Loucy (cell line): ENCODE measurements around the gene SDR42E2.

ENCODE experiments used
- H2AFZ ChIP-seq: fragments of 200-600 bp; sonication (generic); 2 replicates; pipeline ENCODE4 v1.6.0; 2016; ENCODE audit warnings: antibody characterized with exemption, mild to moderate bottlenecking, low read length, moderate library complexity
- H3F3A ChIP-seq: fragments of 200-600 bp; 2 replicates; pipeline ENCODE4 v1.6.0; 2016; ENCODE audit warnings: antibody characterized with exemption, low read depth, mild to moderate bottlenecking
- H3K27me3 ChIP-seq: fragments of 200-600 bp; sonication (generic); 2 replicates; pipeline ENCODE4 v1.6.1; 2014; ENCODE audit warnings: low read length, mild to moderate bottlenecking; ENCODE audit not compliant: insufficient read depth, poor library complexity, severe bottlenecking
- H3K36me3 ChIP-seq: fragments of 200-600 bp; sonication (generic); 2 replicates; pipeline ENCODE4 v1.6.1; 2016; ENCODE audit warnings: low read length; ENCODE audit not compliant: insufficient read depth
- H3K4me1 ChIP-seq: fragments of 200-600 bp; sonication (generic); 2 replicates; pipeline ENCODE4 v1.5.1; 2014; ENCODE audit warnings: low read length, mild to moderate bottlenecking; ENCODE audit not compliant: insufficient read depth, poor library complexity, severe bottlenecking
- H3K4me2 ChIP-seq: fragments of 200-600 bp; sonication (generic); 2 replicates; pipeline ENCODE4 v1.6.0; 2014; ENCODE audit warnings: antibody characterized with exemption, low read length, low read depth, mild to moderate bottlenecking; ENCODE audit not compliant: poor library complexity, severe bottlenecking
- H3K4me3 ChIP-seq: fragments of 200-600 bp; sonication (generic); 2 replicates; pipeline ENCODE4 v1.5.1; 2014; ENCODE audit warnings: low read length, mild to moderate bottlenecking, mixed read lengths; ENCODE audit not compliant: poor library complexity, severe bottlenecking
- H3K79me2 ChIP-seq: fragments of 200-600 bp; sonication (generic); 2 replicates; pipeline ENCODE4 v1.6.1; 2014; ENCODE audit warnings: low read length; ENCODE audit not compliant: insufficient read depth
- H3K9ac ChIP-seq: fragments of 200-600 bp; sonication (generic); 2 replicates; pipeline ENCODE4 v1.6.0; 2014; ENCODE audit warnings: mild to moderate bottlenecking, low read depth, low read length, moderate library complexity; ENCODE audit not compliant: poor library complexity, severe bottlenecking
- H3K9me2 ChIP-seq: fragments of 200-600 bp; sonication (generic); replicated peaks from 2 replicates; pipeline ENCODE4 v1.6.1; 2016; ENCODE audit warnings: low read depth, low read length, mixed read lengths
- H3K9me3 ChIP-seq: fragments of 200-600 bp; sonication (generic); 2 replicates; pipeline ENCODE4 v1.6.1; 2014; ENCODE audit warnings: mild to moderate bottlenecking, antibody characterized with exemption, low read length, low read depth; ENCODE audit not compliant: insufficient read depth
- H4K20me1 ChIP-seq: fragments of 200-600 bp; sonication (generic); 2 replicates; pipeline ENCODE4 v1.6.0; 2014; ENCODE audit warnings: antibody characterized with exemption, low read length, mild to moderate bottlenecking; ENCODE audit not compliant: insufficient read depth, poor library complexity, severe bottlenecking
- EZH2phosphoT487 ChIP-seq: fragments of 200-600 bp; IDR thresholded peaks from 2 replicates; pipeline ENCODE4 v1.6.1; 2018; ENCODE audit warnings: antibody characterized with exemption, mild to moderate bottlenecking, moderate library complexity, borderline replicate concordance
- TF ChIP-seq, protein P1 (sequence below): fragments of 200-600 bp; sonication (generic); conservative IDR thresholded peaks from 2 replicates; pipeline ENCODE4 v1.5.1; 2014; ENCODE audit warnings: mild to moderate bottlenecking, antibody characterized with exemption, low read length

Gene SDR42E2

DNA sequence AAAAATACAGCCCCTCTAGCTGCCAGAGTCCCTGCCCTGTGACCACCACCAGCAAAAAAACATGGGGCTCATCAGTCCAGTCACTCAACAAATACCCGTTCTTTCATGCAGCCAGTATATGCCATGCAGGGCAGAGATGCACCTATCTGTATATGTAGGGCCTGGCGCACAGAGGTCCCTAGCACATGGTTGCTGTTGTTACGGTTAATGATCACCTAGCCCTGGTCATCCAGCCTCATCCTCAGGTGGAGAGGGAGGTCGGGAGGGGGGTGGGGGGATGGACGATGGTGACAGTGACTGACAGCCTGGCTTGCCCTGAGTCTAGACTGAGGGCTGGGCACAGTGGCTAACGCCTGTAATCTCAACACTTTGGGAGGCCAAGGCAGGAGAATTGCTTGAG lies 1.5 kb downstream of the SDR42E2 start:
- H4K20me1 ChIP-seq, result no peaks in the 10 kb centered on the region
- H3K4me1 ChIP-seq, result no peaks in the 10 kb centered on the region
- no peak overlapping the region for H3K9ac ChIP-seq
- no peaks in the 10 kb centered on the region for H3K36me3 ChIP-seq
- no peak overlapping the region for H3K4me3 ChIP-seq
- no peaks in the 10 kb centered on the region for H3K9me3 ChIP-seq
- H3K27me3 ChIP-seq, result no peaks in the 10 kb centered on the region
- H3F3A ChIP-seq, result no peaks in the 10 kb centered on the region
- no peak for TF ChIP-seq EZH2phosphoT487
- TF ChIP-seq, protein P1, sequence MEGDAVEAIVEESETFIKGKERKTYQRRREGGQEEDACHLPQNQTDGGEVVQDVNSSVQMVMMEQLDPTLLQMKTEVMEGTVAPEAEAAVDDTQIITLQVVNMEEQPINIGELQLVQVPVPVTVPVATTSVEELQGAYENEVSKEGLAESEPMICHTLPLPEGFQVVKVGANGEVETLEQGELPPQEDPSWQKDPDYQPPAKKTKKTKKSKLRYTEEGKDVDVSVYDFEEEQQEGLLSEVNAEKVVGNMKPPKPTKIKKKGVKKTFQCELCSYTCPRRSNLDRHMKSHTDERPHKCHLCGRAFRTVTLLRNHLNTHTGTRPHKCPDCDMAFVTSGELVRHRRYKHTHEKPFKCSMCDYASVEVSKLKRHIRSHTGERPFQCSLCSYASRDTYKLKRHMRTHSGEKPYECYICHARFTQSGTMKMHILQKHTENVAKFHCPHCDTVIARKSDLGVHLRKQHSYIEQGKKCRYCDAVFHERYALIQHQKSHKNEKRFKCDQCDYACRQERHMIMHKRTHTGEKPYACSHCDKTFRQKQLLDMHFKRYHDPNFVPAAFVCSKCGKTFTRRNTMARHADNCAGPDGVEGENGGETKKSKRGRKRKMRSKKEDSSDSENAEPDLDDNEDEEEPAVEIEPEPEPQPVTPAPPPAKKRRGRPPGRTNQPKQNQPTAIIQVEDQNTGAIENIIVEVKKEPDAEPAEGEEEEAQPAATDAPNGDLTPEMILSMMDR, result no peak
- H3K79me2 ChIP-seq, result no peaks in the 10 kb centered on the region
- H3K4me2 ChIP-seq, result no peak overlapping the region
- H3K9me2 ChIP-seq, result no peaks in the 10 kb centered on the region
- no peak overlapping the region for H2AFZ ChIP-seq

DNA sequence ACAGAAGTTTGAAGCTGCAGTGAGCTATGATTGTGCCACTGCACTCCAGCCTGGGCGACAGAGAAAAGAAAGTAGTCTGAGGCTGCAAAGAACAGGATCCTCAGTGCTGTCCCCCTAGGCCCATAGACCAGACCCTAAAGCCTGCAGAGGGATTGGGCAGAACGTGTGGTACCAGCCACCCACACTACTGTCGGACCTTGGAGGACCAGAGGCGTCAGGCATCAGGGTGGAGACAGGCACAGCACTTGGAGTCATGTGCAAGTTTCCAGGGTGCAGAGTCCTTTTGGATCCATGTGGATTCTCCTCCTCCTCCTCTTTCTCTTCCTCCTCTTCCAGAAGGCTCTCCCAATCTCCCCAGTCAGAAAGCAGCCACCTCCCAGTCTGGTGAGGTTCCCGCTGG lies 2.2 kb downstream of the SDR42E2 start:
- TF ChIP-seq, protein P1, result no peak
- no peak for TF ChIP-seq EZH2phosphoT487
- no peak overlapping the region for H2AFZ ChIP-seq
- H3K36me3 ChIP-seq, result no peaks in the 10 kb centered on the region
- H4K20me1 ChIP-seq, result no peaks in the 10 kb centered on the region
- no peak overlapping the region for H3K9ac ChIP-seq
- no peaks in the 10 kb centered on the region for H3K9me2 ChIP-seq
- H3K79me2 ChIP-seq, result no peaks in the 10 kb centered on the region
- no peaks in the 10 kb centered on the region for H3K27me3 ChIP-seq
- no peaks in the 10 kb centered on the region for H3F3A ChIP-seq
- no peaks in the 10 kb centered on the region for H3K4me1 ChIP-seq
- no peak overlapping the region for H3K4me2 ChIP-seq
- H3K4me3 ChIP-seq, result no peak overlapping the region
- no peaks in the 10 kb centered on the region for H3K9me3 ChIP-seq

- Histone ChIP-seq H3K9me3 (no peaks in the 10 kb centered on the region), H3K79me2 (no peaks in the 10 kb centered on the region), H3K27me3 (no peaks in the 10 kb centered on the region), H3K9me2 (no peaks in the 10 kb centered on the region), H2AFZ (no peak overlapping the region), H3K4me1 (no peaks in the 10 kb centered on the region), H3K9ac (no peak overlapping the region), H3K4me2 (no peak overlapping the region), H4K20me1 (no peaks in the 10 kb centered on the region), H3K4me3 (no peak overlapping the region), H3F3A (no peaks in the 10 kb centered on the region), H3K36me3 (no peaks in the 10 kb centered on the region)
- TF ChIP-seq, protein P1, result no peak
- no peak for TF ChIP-seq EZH2phosphoT487
These were observed 3.4 kb downstream of the SDR42E2 start for GRCh38 chr16:22165508-22166285.
